B cell (primary cell): Measurements from ENCODE around the gene ABITRAM. TPM values are rescaled to one million over a fixed set of nuclear protein-coding genes. Genes with fewer than 3 reads are reported as not detected.
"Not testable (repeated sequence)": the region's sequence is repeated elsewhere in the genome, so short reads cannot be mapped to it uniquely, and the experiment has no call there.

Experiments used
- ATAC-seq: fragments of 200-7000 bp; cut with Tn5 transposase; one replicate; pipeline ENCODE4 v1.10.0; 2021; ENCODE audit warnings: low read depth, mild to moderate bottlenecking, moderate number of reproducible peaks, moderate library complexity
- CTCF ChIA-PET: fragments of 350-600 bp; sonication (Branson Sonifier 250); formaldehyde crosslinking; loops from one replicate; lab custom pipeline; 2021; ENCODE audit warnings: antibody characterized with exemption, inconsistent platforms; lab: Charles Lee
- POLR2A ChIA-PET: fragments of 350-600 bp; sonication (Branson Sonifier 250); formaldehyde crosslinking; loops from one replicate; lab custom pipeline; 2021; ENCODE audit warnings: antibody characterized with exemption; lab: Charles Lee
- DNase-seq: peaks from one replicate; pipeline ENCODE4 v3.0.0; 2013
- H2AFZ ChIP-seq: 2 replicates; pipeline ENCODE4 v1.6.1; 2012; ENCODE audit warnings: mild to moderate bottlenecking, low read depth, low read length; ENCODE audit not compliant: insufficient read depth, poor library complexity, severe bottlenecking
- H3K27ac ChIP-seq, 2 donors: 1 replicate in 1 of 2; 2 replicates in 1 of 2; pipeline ENCODE4 v1.5.1; 2012 to 2013; ENCODE audit warnings: low read length in 2 of 2, mild to moderate bottlenecking in 2 of 2, moderate library complexity in 1 of 2
- H3K27me3 ChIP-seq, 4 experiments: fragments of 200-600 bp in 1 of 4; sonication (generic) in 1 of 4; replicated peaks in 1 of 4; 1 replicate in 2 of 4; 2 replicates in 2 of 4; pipeline versions ENCODE4 v1.6.1 to v1.7.0; 2013 to 2016; ENCODE audit warnings: low read length in 3 of 4, mild to moderate bottlenecking in 2 of 4, mixed read lengths in 1 of 4, moderate library complexity in 1 of 4; ENCODE audit not compliant: insufficient read depth in 4 of 4, control insufficient read depth in 3 of 4; ENCODE audit errors: control extremely low read depth in 1 of 4
- H3K36me3 ChIP-seq, 2 experiments: replicated peaks in 1 of 2; 1 replicate in 1 of 2; 2 replicates in 1 of 2; pipeline versions ENCODE4 v1.6.1 to v1.7.1; 2013; ENCODE audit warnings: low read length in 1 of 2; ENCODE audit not compliant: insufficient read depth in 2 of 2, control insufficient read depth in 1 of 2; ENCODE audit errors: control extremely low read depth in 1 of 2, extremely low read depth in 1 of 2
- H3K4me1 ChIP-seq, 2 donors: fragments of 200-600 bp in 1 of 2; sonication (generic) in 1 of 2; 1 replicate in 1 of 2; 2 replicates in 1 of 2; pipeline versions ENCODE4 v1.5.1 to v1.6.1; 2013 to 2017; ENCODE audit warnings: low read length in 2 of 2; ENCODE audit not compliant: control insufficient read depth in 2 of 2, insufficient read depth in 2 of 2
- H3K4me2 ChIP-seq: replicated peaks from 2 replicates; pipeline ENCODE3; 2012; ENCODE audit warnings: mild to moderate bottlenecking, low read depth, low read length; ENCODE audit not compliant: poor library complexity, severe bottlenecking
- H3K4me3 ChIP-seq, 5 experiments: fragments of 200-600 bp in 1 of 5; sonication (generic) in 1 of 5; 1 replicate in 3 of 5; 2 replicates in 2 of 5; pipeline versions ENCODE4 v1.5.1 to v1.7.0; 2011 to 2016; ENCODE audit warnings: low read length in 4 of 5, mild to moderate bottlenecking in 4 of 5, low read depth in 2 of 5, control low read depth in 1 of 5, moderate library complexity in 1 of 5; ENCODE audit not compliant: insufficient read depth in 1 of 5; ENCODE audit errors: control extremely low read depth in 1 of 5, extremely low read depth in 1 of 5
- H3K79me2 ChIP-seq: fragments of 200-600 bp; sonication (generic); one replicate; pipeline ENCODE4 v1.6.0; 2016; ENCODE audit warnings: low read length; ENCODE audit not compliant: control insufficient read depth, insufficient read depth
- H3K9ac ChIP-seq: fragments of 200-600 bp; sonication (generic); 2 replicates; pipeline ENCODE4 v1.6.1; 2017; ENCODE audit warnings: mild to moderate bottlenecking, low read length, moderate library complexity
- H3K9me3 ChIP-seq, 3 donors: one replicate each; pipeline versions ENCODE4 v1.6.1 to v1.7.1; 2013; ENCODE audit warnings: low read length in 2 of 3; ENCODE audit not compliant: control insufficient read depth in 2 of 3, insufficient read depth in 1 of 3; ENCODE audit errors: control extremely low read depth in 1 of 3
- H4K20me1 ChIP-seq: 2 replicates; pipeline ENCODE4 v1.6.0; 2012; ENCODE audit warnings: mild to moderate bottlenecking, low read length; ENCODE audit not compliant: insufficient read depth, control insufficient read depth, poor library complexity, severe bottlenecking
- H3K27ac Mint-ChIP-seq: one replicate; pipeline ENCODE4 v1.8.0; 2021; ENCODE audit warnings: mixed read lengths
- H3K27me3 Mint-ChIP-seq: one replicate; pipeline ENCODE4 v1.8.0; 2021; ENCODE audit warnings: mixed read lengths
- H3K4me1 Mint-ChIP-seq: one replicate; pipeline ENCODE4 v1.8.0; 2021; ENCODE audit warnings: mixed read lengths
- H3K4me3 Mint-ChIP-seq: one replicate; pipeline ENCODE4 v1.8.0; 2021; ENCODE audit warnings: mixed read lengths
- H3K9me3 Mint-ChIP-seq: one replicate; pipeline ENCODE4 v1.8.0; 2022; ENCODE audit warnings: mixed read lengths; ENCODE audit not compliant: insufficient read depth
- EZH2 ChIP-seq: IDR thresholded peaks from 2 replicates; pipeline ENCODE4 v1.6.1; 2012; ENCODE audit warnings: borderline replicate concordance, low read depth, mild to moderate bottlenecking, moderate library complexity, low read length; ENCODE audit not compliant: insufficient read depth, poor library complexity, severe bottlenecking
- WGBS: methylation state at CpG from one replicate; pipeline ENCODE4 v1.1.5; 2013; ENCODE audit warnings: missing lambda C conversion rate; ENCODE audit not compliant: insufficient coverage; 5-methylcytosine and 5-hydroxymethylcytosine counted together
- intact Hi-C: fragments of 100-400 bp; cut with micrococcal nuclease; formaldehyde crosslinking; loops from one replicate; pipeline ENCODE4 v1.10.0; 2022
- polyA plus RNA-seq: library from polyadenylated mRNA; depleted of rRNA; stranded (reverse); fragments of >200 nt; gene quantifications from 2 replicates; pipeline ENCODE4 v1.2.3, GENCODE V29; 2012
- total RNA-seq, 2 donors: library from RNA; stranded (reverse); fragments of 120-200 nt in 1 of 2; gene quantifications; 1 replicate in 1 of 2; 2 replicates in 1 of 2; pipeline versions ENCODE4 v1.2.3 to v1.2.4, GENCODE V29; 2013 to 2022
- TF ChIP-seq, protein P1 (sequence below): fragments of 200-600 bp; IDR thresholded peaks from one replicate; pipeline ENCODE4 v1.8.0; 2022; ENCODE audit warnings: antibody characterized with exemption, mild to moderate bottlenecking

The ABITRAM gene
- total and polyA plus RNA-seq, 2 donors (not counting 1 experiment from before 2014, with no cell fraction given): 6.6 to 8.3 TPM

DNA sequence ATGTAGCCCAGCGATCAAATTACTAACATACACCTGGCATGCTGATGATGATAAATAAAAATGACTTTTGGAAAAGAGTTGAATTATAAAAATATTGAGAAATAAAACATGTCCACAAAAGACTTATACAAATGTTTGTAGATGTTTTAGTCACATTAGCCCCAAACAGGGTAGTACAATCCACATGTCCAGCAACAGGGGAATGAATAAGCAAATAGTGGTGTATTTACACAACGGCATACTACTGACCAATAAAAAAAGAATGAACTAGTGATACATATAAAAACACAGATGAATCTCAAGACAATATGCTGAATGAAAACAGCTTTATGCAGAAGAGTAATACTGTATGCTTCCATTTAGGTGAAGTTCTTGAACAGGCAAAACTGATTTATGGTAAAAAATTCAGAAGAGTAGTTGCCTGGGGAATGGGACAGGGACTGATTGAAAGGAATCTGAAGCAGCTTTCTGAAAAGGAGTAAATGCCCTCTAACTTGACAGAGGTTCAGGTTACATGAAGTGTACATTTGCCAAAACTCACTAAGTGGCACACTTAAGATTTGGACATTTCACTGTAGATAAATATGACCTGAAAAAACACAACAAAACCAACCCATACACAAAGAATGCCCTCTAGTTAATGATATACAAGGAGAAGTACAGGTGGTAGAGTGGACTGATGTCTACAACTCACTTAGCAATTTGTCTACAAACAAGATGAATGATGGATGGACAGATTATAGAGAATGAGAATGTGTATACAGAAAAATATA is 36.7 kb upstream of the ABITRAM start:
- WGBS: no CpG with 5 or more reads among the region's 2 CpGs
- CTCF ChIA-PET: no interaction called here

DNA sequence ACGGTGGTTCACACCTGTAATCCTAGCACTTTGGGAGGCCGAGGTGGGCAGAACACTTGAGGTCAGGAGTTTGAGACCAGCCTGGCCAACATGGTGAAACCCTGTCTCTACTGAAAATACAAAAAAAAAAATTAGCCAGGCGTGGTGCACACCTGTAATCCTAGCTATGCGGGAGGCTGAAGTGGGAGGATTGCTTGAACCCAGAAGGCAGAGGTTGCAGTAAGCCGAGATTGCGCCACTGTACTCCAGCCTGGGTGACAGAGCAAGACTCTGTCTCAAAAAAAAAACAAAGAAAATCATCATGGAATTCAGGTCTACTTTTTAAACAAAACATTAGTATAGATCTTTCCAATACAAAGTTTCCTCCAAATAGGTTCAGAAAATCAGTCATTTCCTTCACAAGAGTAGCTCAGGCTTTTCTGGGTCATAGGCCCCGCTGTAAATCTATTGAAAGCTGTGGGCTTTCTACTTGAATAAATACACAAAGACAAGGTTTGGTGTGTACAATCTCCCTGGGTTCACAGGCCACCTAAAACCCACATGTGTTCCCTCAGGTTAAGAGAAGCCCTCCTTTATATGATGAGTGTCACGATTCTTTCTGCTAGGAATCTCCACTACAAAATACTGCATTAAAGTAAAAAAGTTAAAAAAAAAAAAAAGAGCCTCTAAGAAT is 35.0 kb upstream of the ABITRAM start:
- H3K4me1 Mint-ChIP-seq, H3K9me3 ChIP-seq, H3K27ac ChIP-seq, CTCF ChIA-PET, intact Hi-C loops, H3K4me1 ChIP-seq, H4K20me1 ChIP-seq, H2AFZ ChIP-seq, H3K9ac ChIP-seq, H3K4me3 Mint-ChIP-seq, H3K4me2 ChIP-seq, DNase-seq, H3K79me2 ChIP-seq, H3K27ac Mint-ChIP-seq, POLR2A ChIA-PET, H3K27me3 ChIP-seq, H3K27me3 Mint-ChIP-seq, ATAC-seq, H3K4me3 ChIP-seq, H3K9me3 Mint-ChIP-seq: not testable (repeated sequence)
- H3K36me3 ChIP-seq: peaks cover 8 to 80% of the 10 kb centered on the region in 2 experiments
- 100% methylated on average over 3 of the region's 8 CpGs for WGBS

More for the DNA sequence above, 36.7 kb upstream of the ABITRAM start:
- Mint-ChIP-seq H3K27me3 (no peaks in the 10 kb centered on the region), H3K9me3 (no peaks in the 10 kb centered on the region), H3K4me1 (no peaks in the 10 kb centered on the region), H3K27ac (no peak overlapping the region), H3K4me3 (no peak overlapping the region)
- no peak overlapping the region for H2AFZ ChIP-seq
- POLR2A ChIA-PET: no interaction called here
- no peak for TF ChIP-seq EZH2
- TF ChIP-seq, protein P1, sequence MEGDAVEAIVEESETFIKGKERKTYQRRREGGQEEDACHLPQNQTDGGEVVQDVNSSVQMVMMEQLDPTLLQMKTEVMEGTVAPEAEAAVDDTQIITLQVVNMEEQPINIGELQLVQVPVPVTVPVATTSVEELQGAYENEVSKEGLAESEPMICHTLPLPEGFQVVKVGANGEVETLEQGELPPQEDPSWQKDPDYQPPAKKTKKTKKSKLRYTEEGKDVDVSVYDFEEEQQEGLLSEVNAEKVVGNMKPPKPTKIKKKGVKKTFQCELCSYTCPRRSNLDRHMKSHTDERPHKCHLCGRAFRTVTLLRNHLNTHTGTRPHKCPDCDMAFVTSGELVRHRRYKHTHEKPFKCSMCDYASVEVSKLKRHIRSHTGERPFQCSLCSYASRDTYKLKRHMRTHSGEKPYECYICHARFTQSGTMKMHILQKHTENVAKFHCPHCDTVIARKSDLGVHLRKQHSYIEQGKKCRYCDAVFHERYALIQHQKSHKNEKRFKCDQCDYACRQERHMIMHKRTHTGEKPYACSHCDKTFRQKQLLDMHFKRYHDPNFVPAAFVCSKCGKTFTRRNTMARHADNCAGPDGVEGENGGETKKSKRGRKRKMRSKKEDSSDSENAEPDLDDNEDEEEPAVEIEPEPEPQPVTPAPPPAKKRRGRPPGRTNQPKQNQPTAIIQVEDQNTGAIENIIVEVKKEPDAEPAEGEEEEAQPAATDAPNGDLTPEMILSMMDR: no peak
- no peak for ATAC-seq
- H3K36me3 ChIP-seq: peaks cover 8 to 79% of the 10 kb centered on the region in 2 experiments
- no peak overlapping the region for H3K27ac ChIP-seq
- no peaks in the 10 kb centered on the region for H3K27me3 ChIP-seq
- H4K20me1 ChIP-seq: no peaks in the 10 kb centered on the region
- H3K4me3 ChIP-seq: no peak overlapping the region
- H3K4me1 ChIP-seq: no peaks in the 10 kb centered on the region
- DNase-seq: no peak
- H3K79me2 ChIP-seq: no peaks in the 10 kb centered on the region
- H3K4me2 ChIP-seq: no peak overlapping the region
- no peak overlapping the region for H3K9ac ChIP-seq
- H3K9me3 ChIP-seq: no peaks in the 10 kb centered on the region
- intact Hi-C loops: no loop called here
